Fibroblast of lung (primary cell): ENCODE results near the gene CA5A.

Experiments
- CTCF ChIP-seq, 2 donors: IDR thresholded peaks in 1 of 2; conservative IDR thresholded peaks in 1 of 2; 1 replicate in 1 of 2; 2 replicates in 1 of 2; pipeline ENCODE4 v1.5.1; 2011 to 2012; ENCODE audit warnings: low read length in 2 of 2, control low read depth in 1 of 2, inconsistent platforms in 1 of 2, low read depth in 1 of 2, mild to moderate bottlenecking in 1 of 2
- EZH2 ChIP-seq: IDR thresholded peaks from 2 replicates; pipeline ENCODE4 v1.5.1; 2012; ENCODE audit warnings: low read length, control low read depth, mild to moderate bottlenecking; ENCODE audit errors: missing control alignments

GRCh38 chr16:87843678-87844105, 92.6 kb downstream of the CA5A start:
- TF ChIP-seq CTCF (conservative IDR thresholded peaks at IDR 0.05 in 1 of 2, IDR thresholded peaks at IDR 0.05 in 1 of 2; ENCODE audit: low read depth in 1 of 2, low read length in 2 of 2) (no peak), EZH2 (no peak)
